GM21367 (cell line): ENCODE measurements around the gene OR4N5.
"Not testable (repeated sequence)": the region's sequence is repeated elsewhere in the genome, so short reads cannot be mapped to it uniquely, and the experiment has no call there.

Experiments used
- ATAC-seq: cut with Tn5 transposase; IDR thresholded peaks from one replicate; pipeline ENCODE4 v1.9.1; 2021; ENCODE audit not compliant: unreplicated experiment

OR4N5 gene, protein sequence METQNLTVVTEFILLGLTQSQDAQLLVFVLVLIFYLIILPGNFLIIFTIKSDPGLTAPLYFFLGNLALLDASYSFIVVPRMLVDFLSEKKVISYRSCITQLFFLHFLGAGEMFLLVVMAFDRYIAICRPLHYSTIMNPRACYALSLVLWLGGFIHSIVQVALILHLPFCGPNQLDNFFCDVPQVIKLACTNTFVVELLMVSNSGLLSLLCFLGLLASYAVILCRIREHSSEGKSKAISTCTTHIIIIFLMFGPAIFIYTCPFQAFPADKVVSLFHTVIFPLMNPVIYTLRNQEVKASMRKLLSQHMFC

DNA sequence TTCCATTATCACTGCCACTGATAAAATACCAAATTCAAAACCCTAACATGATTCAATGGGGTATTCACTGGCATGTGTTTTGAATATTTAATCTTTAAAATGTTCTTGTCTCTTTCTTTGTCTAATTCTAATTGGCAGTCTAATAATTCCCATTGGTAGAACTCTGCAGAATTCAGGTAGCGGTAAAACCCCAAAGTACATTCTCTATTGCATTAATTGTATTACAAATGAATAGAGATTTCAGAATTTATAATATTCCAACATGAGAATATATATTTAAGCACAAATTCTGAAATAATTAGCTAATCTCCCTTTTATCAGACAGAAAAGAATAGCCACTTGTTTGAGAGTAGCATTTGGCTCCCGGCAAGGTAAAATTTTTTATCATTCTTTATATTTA, at the start of gene OR4N5:
TSS of gene OR4N5 (plus strand) at position 301 of the 400 bp plus-strand sequence. CDS start 4,916 bp downstream, outside the sequence.
- no peak for ATAC-seq

- no peak for ATAC-seq
These were observed 46.6 kb upstream of the OR4N5 start for GRCh38 chr14:20092050-20092449.

DNA sequence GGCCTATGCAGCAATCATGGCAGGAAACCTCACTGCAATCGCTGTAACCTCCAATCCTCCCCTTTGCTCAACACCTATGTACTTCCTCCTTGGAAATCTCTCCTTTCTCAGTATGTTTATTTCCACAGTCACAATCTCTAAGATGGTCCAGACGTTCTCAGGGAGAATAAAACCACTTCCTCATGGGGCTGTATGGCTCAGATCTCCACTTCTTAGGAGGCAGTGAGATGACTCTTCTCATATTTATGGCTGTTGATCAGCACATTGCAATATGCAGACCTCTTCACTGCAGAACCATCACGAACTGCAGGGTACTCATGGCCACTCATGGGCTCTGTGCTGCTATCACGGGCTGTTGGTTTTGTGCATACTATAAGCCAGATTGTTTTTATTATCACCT, 45.2 kb upstream of the OR4N5 start:
- ATAC-seq = no peak

GRCh38 chr14:20098926-20099770, 39.5 kb upstream of the OR4N5 start:
- ATAC-seq = not testable (repeated sequence)

DNA sequence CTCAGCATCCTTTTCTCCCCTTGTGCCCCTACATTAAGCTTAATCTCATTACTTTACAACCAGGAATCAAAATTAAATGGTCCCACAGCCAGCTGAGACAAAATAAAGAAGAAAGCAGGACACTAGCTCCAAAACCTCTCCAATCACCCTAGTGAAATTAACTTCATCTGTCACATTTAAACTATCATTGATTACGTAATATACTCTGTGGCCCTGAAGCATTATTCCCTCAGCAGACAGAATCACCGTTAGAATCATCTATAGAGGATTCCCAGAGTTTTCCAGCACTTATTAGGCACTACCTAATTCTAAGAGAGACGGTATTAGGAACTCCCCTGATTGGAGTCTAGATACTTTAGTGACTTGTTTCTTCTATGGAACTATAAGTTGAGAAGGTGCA, 28.2 kb upstream of the OR4N5 start, which contains the start of gene OR4K17:
TSS of gene OR4K17 (plus strand) at position 302 of the 400 bp plus-strand sequence. CDS start 6,761 bp downstream, outside the sequence.
- no peak for ATAC-seq

DNA sequence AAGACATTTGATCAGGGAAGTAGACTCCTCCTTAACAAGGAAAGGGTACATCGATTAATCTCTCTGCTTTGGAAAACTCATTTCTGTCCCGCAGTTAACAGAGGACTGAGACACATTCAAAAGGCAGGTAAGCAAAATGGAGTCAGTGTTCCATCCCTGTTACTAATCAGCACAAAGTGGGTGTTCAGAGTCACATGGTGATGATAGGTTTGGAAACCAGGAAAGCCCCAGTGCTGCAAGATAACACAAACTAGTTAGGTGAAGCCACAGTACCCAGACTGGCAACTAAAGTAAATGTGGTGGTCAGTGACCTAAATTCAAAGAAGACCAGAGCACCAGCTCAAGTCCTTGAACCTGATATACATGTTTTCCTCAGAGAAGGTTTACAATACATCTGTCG, 26.3 kb upstream of the OR4N5 start:
- no peak for ATAC-seq

GRCh38 chr14:20116748-20117147, 21.9 kb upstream of the OR4N5 start:
- no peak for ATAC-seq

DNA sequence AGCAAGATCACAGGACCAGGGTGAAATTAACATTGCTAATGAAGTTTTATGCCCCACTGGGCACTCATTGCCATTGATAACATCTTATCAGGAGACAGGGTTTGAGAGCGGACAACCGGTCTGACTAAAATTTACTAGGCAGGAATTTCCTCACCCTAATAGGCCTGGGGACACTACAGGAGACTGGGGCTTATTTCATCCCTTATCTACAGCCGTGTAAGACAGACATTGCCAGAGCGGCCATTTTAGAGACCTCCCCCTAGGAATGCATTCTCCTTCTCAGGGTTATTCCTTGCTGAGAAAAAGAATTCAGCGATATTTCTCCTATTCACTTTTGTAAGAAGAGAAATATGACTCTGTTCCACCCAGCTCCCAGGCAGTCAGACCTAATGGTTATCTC, 19.8 kb upstream of the OR4N5 start:
- ATAC-seq = no peak

GRCh38 chr14:20143911-20144310, 5.3 kb downstream of the OR4N5 start:
- ATAC-seq = no peak

DNA sequence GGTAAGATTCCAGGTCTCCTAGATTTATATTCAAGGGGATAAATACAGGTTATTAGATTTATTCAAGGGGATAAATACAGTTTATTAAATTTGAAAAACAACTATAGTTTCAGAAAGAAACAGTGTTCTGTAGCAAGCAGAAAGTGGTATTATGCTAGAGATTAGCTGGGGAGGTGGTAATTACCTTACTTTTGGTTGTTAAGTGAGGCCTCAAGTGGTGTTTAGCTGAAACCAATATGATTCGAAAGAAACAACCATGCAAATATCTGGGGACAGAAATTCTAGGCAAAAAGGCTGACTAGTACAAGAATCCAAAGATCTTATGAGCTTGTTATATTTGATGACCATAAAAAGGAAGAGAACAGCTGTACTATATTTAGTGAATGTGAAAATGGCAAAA, 6.2 kb downstream of the OR4N5 start:
- no peak for ATAC-seq

DNA sequence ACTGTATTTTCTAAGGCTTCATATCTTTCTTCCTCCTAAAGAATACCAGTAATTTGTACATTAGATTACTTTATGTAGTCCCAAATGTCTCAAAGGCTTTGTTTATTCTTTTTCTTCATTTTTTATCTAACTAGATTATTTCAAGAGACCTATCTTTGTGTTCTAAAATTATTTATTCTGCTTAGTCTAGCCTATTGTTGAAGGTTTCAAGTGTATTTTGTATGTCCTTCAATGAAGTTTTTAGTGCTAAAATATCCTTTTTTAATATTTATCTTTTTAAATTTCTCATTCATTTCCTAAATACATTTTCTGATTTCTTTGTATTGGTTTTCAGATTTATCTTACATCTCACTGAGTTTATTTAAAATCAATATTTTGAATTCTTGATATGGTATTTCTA, 25.8 kb downstream of the OR4N5 start:
- ATAC-seq = no peak

DNA sequence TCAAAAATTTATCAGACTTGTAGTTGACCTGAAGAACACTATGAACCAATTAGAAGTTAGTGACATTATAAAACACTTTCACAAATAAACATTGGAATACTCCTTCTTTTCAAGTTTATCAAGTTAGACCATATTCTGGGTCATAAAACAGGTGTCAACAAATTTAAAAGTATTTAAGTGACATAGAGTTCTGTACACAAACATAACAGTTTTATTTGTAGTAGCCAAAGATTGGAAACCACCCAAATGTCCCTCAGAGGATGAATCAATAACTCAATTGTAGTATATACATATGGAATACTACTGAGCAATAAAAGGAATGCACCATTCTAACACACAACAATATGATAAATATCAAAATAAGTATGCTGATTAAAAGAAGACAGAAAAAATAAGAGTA, 28.5 kb downstream of the OR4N5 start:
- ATAC-seq = no peak

DNA sequence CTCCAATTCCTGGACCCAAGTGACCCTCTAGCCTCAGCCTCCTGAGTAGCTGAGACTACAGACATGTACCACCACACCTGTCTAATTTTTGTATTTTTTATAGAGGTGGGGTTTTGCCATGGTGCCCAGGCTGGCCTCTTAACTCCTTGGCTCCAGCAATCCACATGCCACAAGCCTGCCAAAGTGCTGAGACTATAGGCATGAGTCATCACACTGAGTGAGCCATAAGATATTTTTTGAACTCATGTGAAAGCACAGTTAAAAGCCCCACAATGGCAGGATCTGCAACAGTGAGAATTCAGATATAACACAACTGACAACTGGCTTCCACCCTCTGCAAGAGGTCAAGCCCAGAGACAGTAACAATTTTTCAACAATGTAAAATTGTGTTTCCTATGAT, 31.2 kb downstream of the OR4N5 start:
- not testable (repeated sequence) for ATAC-seq

DNA sequence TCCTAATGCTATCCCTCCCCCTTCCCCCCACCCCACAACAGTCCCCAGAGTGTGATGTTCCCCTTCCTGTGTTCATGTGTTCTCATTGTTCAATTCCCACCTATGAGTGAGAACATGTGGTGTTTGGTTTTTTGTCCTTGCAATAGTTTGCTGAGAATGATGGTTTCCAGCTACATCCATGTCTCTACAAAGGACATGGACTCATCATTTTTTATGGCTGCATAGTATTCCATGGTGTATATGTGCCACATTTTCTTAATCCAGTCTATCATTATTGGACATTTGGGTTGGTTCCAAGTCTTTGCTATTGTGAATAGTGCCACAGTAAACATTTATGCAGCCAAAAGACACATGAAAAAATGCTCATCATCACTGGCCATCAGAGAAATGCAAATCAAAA, 35.6 kb downstream of the OR4N5 start:
- ATAC-seq = not testable (repeated sequence)

GRCh38 chr14:20176330-20176729, 37.7 kb downstream of the OR4N5 start:
- no peak for ATAC-seq

GRCh38 chr14:20177433-20177974, 38.9 kb downstream of the OR4N5 start:
- no peak for ATAC-seq

- no peak for ATAC-seq
These were observed 40.6 kb downstream of the OR4N5 start for GRCh38 chr14:20179218-20179617.

- ATAC-seq = no peak
These were observed 41.3 kb downstream of the OR4N5 start for GRCh38 chr14:20179880-20180279.

GRCh38 chr14:20180486-20180885, 41.9 kb downstream of the OR4N5 start:
- ATAC-seq = no peak

DNA sequence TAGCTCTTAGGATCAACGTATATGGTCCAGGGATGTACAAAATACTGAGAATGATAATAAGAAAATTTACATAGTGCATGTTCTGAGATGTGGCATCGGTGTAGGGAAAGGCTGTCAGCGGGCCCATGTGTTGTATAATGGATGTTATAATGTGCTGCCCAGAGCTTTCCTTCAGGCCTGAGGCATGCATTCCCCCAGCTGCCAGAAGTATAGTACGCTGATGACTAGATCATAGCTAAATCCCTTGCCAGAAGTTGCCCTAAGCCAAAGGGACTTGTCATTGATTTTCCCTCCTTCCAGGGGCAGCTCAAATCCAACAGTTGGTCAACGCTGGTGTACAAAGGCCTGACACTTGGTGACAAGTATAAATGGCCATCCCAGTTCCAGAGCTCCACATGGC, 45.6 kb downstream of the OR4N5 start:
- ATAC-seq = no peak

DNA sequence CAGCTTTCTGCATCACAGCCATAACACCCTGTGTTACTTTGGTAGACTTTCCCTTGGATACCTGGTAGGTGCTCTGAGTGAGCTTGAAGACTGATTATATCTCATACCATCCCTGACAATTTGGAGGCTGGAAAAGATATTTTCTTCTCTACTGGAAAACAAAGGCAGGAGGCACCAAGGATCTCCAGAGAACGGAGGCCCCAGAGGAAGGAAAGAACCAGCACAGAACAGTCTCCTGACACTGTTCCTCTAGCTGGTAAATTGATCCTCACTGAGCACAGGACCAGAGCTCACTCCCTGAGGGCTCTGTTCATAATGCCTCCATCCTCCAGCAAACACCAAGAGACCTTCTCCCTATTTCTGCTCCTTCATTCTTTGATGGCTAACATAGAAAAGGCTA, 52.0 kb downstream of the OR4N5 start, which contains the start of gene OR11G2:
TSS of gene OR11G2 (plus strand) at position 301 of the 400 bp plus-strand sequence. CDS start 6,542 bp downstream, outside the sequence.
- no peak for ATAC-seq

DNA sequence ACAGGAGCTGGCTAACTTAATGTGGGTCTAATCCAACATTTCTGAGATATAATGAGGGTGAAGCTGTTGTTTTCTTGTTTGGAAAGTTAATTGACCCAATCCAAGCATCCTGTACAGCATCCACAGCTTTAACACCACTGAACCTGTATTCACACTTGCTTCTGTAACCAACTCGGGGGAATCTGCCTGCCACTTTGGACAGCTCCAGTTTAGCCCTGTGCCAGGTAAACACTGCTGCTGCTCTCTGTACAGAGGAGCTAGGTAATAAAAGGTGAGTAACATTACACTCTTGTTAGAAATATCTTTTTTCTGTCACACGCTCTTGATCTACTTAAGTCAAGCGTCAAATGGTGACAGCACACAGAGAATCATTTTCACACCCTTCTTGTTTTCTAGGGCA, 52.8 kb downstream of the OR4N5 start:
- ATAC-seq = no peak
